A549 (cell line): Measurements from ENCODE around the gene SAMD8. TPM values are rescaled to one million over a fixed set of nuclear protein-coding genes. Genes with fewer than 3 reads are reported as not detected.

ENCODE experiments used
- ATAC-seq, 2 experiments: fragments of 200-7000 bp in 1 of 2; fragments of >200 bp in 1 of 2; cut with Nextera tagmentation in 1 of 2; cut with Tn5 transposase in 1 of 2; 3 replicates each; pipeline versions ENCODE4 v1.8.0 to v1.9.1; 2018 to 2020; ENCODE audit warnings: mild to moderate bottlenecking in 1 of 2, moderate library complexity in 1 of 2
- CTCF ChIA-PET: fragments of 300-600 bp; sonication (Branson Sonifier 250); formaldehyde crosslinking; extraction: SDS; loops from one replicate; lab custom pipeline; 2021; ENCODE audit warnings: antibody characterized with exemption, inconsistent platforms; lab: Yijun Ruan, JAX
- POLR2A ChIA-PET: fragments of 350-600 bp; formaldehyde crosslinking; extraction: SDS; loops from one replicate; lab custom pipeline; 2021; ENCODE audit warnings: antibody characterized with exemption, inconsistent platforms; lab: Yijun Ruan, JAX
- DNase-seq, 2 experiments: peaks; one replicate each; pipeline versions ENCODE4 v3.0.0 to v3.0.0-alpha.2; 2011 to 2016; ENCODE audit warnings: low read depth in 1 of 2, low spot score in 1 of 2
- FAIRE-seq: peaks from 2 replicates; lab custom pipeline; 2011; peaks lifted over from hg19 to GRCh38; lab: Jason Lieb, UNC
- H3K27ac ChIP-seq, 2 experiments: fragments of >200 bp; sonication (Bioruptor Twin); formaldehyde crosslinking; 3 replicates each; pipeline ENCODE4 v1.5.1; 2016 to 2017
- H3K4me1 ChIP-seq: fragments of >200 bp; sonication (Bioruptor Twin); formaldehyde crosslinking; 3 replicates; pipeline ENCODE4 v1.6.1; 2016
- H3K4me2 ChIP-seq: fragments of >200 bp; sonication (Bioruptor Twin); formaldehyde crosslinking; 3 replicates; pipeline ENCODE4 v1.6.1; 2016
- H3K4me3 ChIP-seq: fragments of >200 bp; sonication (Bioruptor Twin); formaldehyde crosslinking; 3 replicates; pipeline ENCODE4 v1.5.1; 2016
- H3K9me3 ChIP-seq: fragments of >200 bp; sonication (Bioruptor Twin); formaldehyde crosslinking; 3 replicates; pipeline ENCODE4 v1.6.1; 2016
- BHLHE40 ChIP-seq: IDR thresholded peaks from 2 replicates; pipeline ENCODE4 v1.6.1; 2012; ENCODE audit warnings: low read depth, low read length, inconsistent platforms
- CBX8 ChIP-seq: fragments of 200-600 bp; sonication (generic); IDR thresholded peaks from 2 replicates; pipeline ENCODE4 v1.6.1; 2016
- CEBPB ChIP-seq, 2 experiments: fragments of >200 bp in 1 of 2; sonication (Bioruptor Twin) in 1 of 2; formaldehyde crosslinking in 1 of 2; IDR thresholded peaks; 2 replicates each; pipeline ENCODE4 v1.6.1; 2012 to 2016
- CHD2 ChIP-seq: fragments of 150-350 bp; IDR thresholded peaks from 2 replicates; pipeline ENCODE4 v1.6.1; 2014; ENCODE audit warnings: low read length; ENCODE audit not compliant: partially characterized antibody
- EHMT2 ChIP-seq: fragments of 200-600 bp; sonication (generic); IDR thresholded peaks from 2 replicates; pipeline ENCODE4 v1.6.1; 2016; ENCODE audit warnings: antibody characterized with exemption, low read depth, mild to moderate bottlenecking, moderate library complexity
- EP300 ChIP-seq, 2 experiments: fragments of >200 bp; sonication (Bioruptor Twin); formaldehyde crosslinking; IDR thresholded peaks; 2 replicates in 1 of 2; 3 replicates in 1 of 2; pipeline ENCODE4 v1.6.1; 2016 to 2017
- GATA3 ChIP-seq: IDR thresholded peaks from 2 replicates; pipeline ENCODE4 v1.6.1; 2012; ENCODE audit warnings: borderline replicate concordance
- HMGXB4 ChIP-seq: fragments of 250-450 bp; sonication (Bioruptor Pico); IDR thresholded peaks from 2 replicates; pipeline ENCODE4 v1.5.0; 2021; ENCODE audit warnings: mild to moderate bottlenecking, moderate library complexity, borderline replicate concordance
- HOXA7 ChIP-seq: fragments of 250-450 bp; sonication (Bioruptor Pico); IDR thresholded peaks from 2 replicates; pipeline ENCODE4 v1.5.0; 2020; ENCODE audit warnings: mild to moderate bottlenecking, moderate library complexity
- JUNB ChIP-seq: fragments of >200 bp; sonication (Bioruptor Twin); formaldehyde crosslinking; IDR thresholded peaks from 2 replicates; pipeline ENCODE4 v1.6.1; 2016
- KDM1A ChIP-seq: fragments of 200-600 bp; sonication (generic); IDR thresholded peaks from 2 replicates; pipeline ENCODE4 v1.6.1; 2016; ENCODE audit warnings: low read depth, mild to moderate bottlenecking
- MAX ChIP-seq: IDR thresholded peaks from 2 replicates; pipeline ENCODE4 v1.6.1; 2012
- NFE2L2 ChIP-seq: fragments of 150-350 bp; conservative IDR thresholded peaks from 2 replicates; pipeline ENCODE4 v1.6.1; 2014; ENCODE audit warnings: low read length
- PHF8 ChIP-seq: fragments of 200-600 bp; sonication (generic); IDR thresholded peaks from 2 replicates; pipeline ENCODE4 v1.6.1; 2016; ENCODE audit warnings: low read depth, mild to moderate bottlenecking, antibody characterized with exemption, moderate library complexity, borderline replicate concordance
- POLR2A ChIP-seq: IDR thresholded peaks from 2 replicates; pipeline ENCODE4 v1.6.1; 2012; ENCODE audit warnings: mild to moderate bottlenecking, low read length
- POLR2AphosphoS2 ChIP-seq: conservative IDR thresholded peaks from 2 replicates; pipeline ENCODE4 v1.6.1; 2012; ENCODE audit warnings: low read length, improper control_type of control experiment, inconsistent platforms
- RAD21 ChIP-seq, 2 experiments: fragments of >200 bp in 1 of 2; sonication (Bioruptor Twin) in 1 of 2; formaldehyde crosslinking in 1 of 2; IDR thresholded peaks in 1 of 2; conservative IDR thresholded peaks in 1 of 2; 2 replicates in 1 of 2; 3 replicates in 1 of 2; pipeline ENCODE4 v1.6.1; 2012 to 2018; ENCODE audit warnings: inconsistent platforms in 1 of 2
- RARB ChIP-seq: fragments of 250-450 bp; sonication (Bioruptor Pico); IDR thresholded peaks from 2 replicates; pipeline ENCODE4 v1.8.0; 2021; ENCODE audit warnings: mild to moderate bottlenecking, moderate library complexity
- SREBF2 ChIP-seq: fragments of 450-650 bp; IDR thresholded peaks from 2 replicates; pipeline ENCODE4 v1.6.1; 2014; ENCODE audit warnings: mild to moderate bottlenecking, moderate library complexity
- TP53 ChIP-seq: fragments of 250-450 bp; sonication (Bioruptor Pico); IDR thresholded peaks from 2 replicates; pipeline ENCODE4 v1.5.0; 2021; ENCODE audit warnings: mild to moderate bottlenecking, moderate library complexity
- ZFP36 ChIP-seq: fragments of 450-650 bp; IDR thresholded peaks from 2 replicates; pipeline ENCODE4 v1.6.1; 2014; ENCODE audit warnings: borderline replicate concordance; ENCODE audit not compliant: partially characterized antibody
- ZNF302 ChIP-seq: fragments of 250-450 bp; sonication (Bioruptor Pico); IDR thresholded peaks from 2 replicates; pipeline ENCODE4 v1.9.0; 2021; ENCODE audit warnings: inconsistent platforms, mild to moderate bottlenecking, moderate library complexity
- WGBS: methylation state at CpG from one replicate; pipeline ENCODE4 v1.1.6; 2017; ENCODE audit errors: missing lambda C conversion rate; 5-methylcytosine and 5-hydroxymethylcytosine counted together
- polyA plus RNA-seq, 4 experiments: library from polyadenylated mRNA; depleted of rRNA in 3 of 4; stranded (reverse); fragments of >200 nt; fragmentation: RNase III in 1 of 4; extraction: RNeasy Plus Mini Kit Qiagen cat#74134 plus additional on column Dnase treatment in 1 of 4; gene quantifications; 2 replicates in 3 of 4; 3 replicates in 1 of 4; pipeline ENCODE4 v1.2.3, GENCODE V29; 2011 to 2017
- TF ChIP-seq, protein P1 (sequence below): IDR thresholded peaks from 2 replicates; pipeline ENCODE4 v1.6.1; 2012
- TF ChIP-seq, protein P2 (sequence below): fragments of 150-350 bp; IDR thresholded peaks from 2 replicates; pipeline ENCODE4 v1.6.1; 2014; ENCODE audit warnings: low read depth, mild to moderate bottlenecking, low read length
- TF ChIP-seq, protein P3 (sequence below): fragments of >200 bp; sonication (Bioruptor Twin); formaldehyde crosslinking; IDR thresholded peaks from 3 replicates; pipeline ENCODE4 v1.5.1; 2016

Gene SAMD8
- polyA plus RNA-seq, 2 of the 4 experiments (the other 2 are of a cell fraction): 10.9 to 27.9 TPM

DNA sequence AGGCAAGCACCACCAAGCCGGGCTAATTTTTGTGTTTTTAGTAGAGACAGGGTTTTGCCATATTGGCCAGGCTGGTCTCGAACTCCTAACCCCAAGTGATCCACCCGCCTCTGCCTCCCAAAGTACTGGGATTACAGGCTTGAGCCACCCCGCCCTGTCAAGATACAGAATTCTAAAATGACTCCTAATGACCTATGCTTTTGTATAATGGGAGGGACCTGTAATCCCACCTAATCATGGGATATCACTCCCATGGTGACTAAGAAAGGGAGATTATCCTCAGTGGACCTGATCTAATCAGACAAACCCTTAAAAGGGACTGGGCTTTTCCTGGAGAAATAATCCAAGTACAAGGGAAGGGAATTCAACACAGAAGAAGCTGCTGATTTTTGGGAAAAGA lies 28.8 kb downstream of the SAMD8 start:
- POLR2A ChIA-PET: interaction anchor here (0.6 kb wide), 1 partner anchor 841 kb away, joined by 4 read pairs; no protein-coding TSS in a partner anchor
- FAIRE-seq: no peak
- no peak overlapping the region for H3K4me2 ChIP-seq
- H3K9me3 ChIP-seq: no peaks in the 10 kb centered on the region
- WGBS: 97% methylated on average over 4 of the region's 4 CpGs
- H3K27ac ChIP-seq: no peak overlapping the region
- no peak for TF ChIP-seq CEBPB (IDR thresholded peaks at IDR 0.05)
- TF ChIP-seq, all 56 proteins: peak for 0
- DNase-seq (no peak), ATAC-seq (no peak)
- CTCF ChIA-PET: interaction anchor here (1.0 kb wide), 1 partner anchor 31 kb away, joined by 3 read pairs; a partner anchor contains a TSS
- Histone ChIP-seq H3K4me1 (peaks cover 49% of the 10 kb centered on the region), H3K4me3 (no peak overlapping the region)

- FAIRE-seq (no peak), ATAC-seq (no peak), DNase-seq (no peak)
- 26% methylated on average over 1 of the region's 1 CpG for WGBS
- POLR2A ChIA-PET: no interaction called here
- H3K4me3 ChIP-seq: no peak overlapping the region
- TF ChIP-seq KDM1A (no peak), RARB (CRISPR knock-in tag) (no peak), EP300 (IDR thresholded peaks at IDR 0.05) (no peak), TP53 (CRISPR knock-in tag) (no peak), HOXA7 (no peak), PHF8 (no peak)
- TF ChIP-seq, all 56 proteins: peak for 0
- Histone ChIP-seq H3K4me2 (peak overlapping the region; percentile 19; the same call in 1 of the 3 replicates), H3K27ac (no peak overlapping the region), H3K9me3 (no peaks in the 10 kb centered on the region), H3K4me1 (peaks cover 24% of the 10 kb centered on the region)
- CTCF ChIA-PET: interaction anchor here (0.6 to 0.8 kb wide), 2 partner anchors 21 to 23 kb away, joined by 4 read pairs; no protein-coding TSS in a partner anchor
These were observed 31.9 kb downstream of the SAMD8 start for GRCh38 chr10:75143353-75143752.

DNA sequence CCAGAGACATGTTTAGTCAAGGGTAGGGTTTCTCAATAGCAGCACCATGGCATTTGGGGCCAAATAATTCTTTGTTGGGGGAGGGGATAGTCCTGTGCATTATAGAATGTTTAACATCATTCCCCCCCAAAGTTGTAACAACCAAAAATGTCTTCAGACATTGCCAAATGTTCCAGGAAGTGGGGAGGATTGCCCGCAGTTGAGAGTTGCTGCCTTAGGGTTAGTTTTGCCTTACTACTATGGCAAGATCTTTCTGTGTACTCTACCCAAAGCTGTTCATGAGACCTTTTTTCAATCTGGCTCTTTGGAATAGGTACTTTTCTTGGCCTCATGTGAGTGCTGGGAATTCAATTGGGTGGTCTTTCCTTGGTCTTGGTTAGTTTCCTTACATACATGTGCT lies 34.1 kb downstream of the SAMD8 start:
- no peak for ATAC-seq
- ChIA-PET POLR2A (no interaction called here), CTCF (no interaction called here)
- Histone ChIP-seq H3K4me3 (no peak overlapping the region), H3K27ac (no peak overlapping the region)
- TF ChIP-seq EP300 (IDR thresholded peaks at IDR 0.05) (no peak), POLR2A (no peak)
- TF ChIP-seq, all 56 proteins: peak for 0
- peaks cover 16% of the 10 kb centered on the region; the same call in 2 of the 3 replicates for H3K4me1 ChIP-seq
- 95% methylated on average over 1 of the region's 1 CpG for WGBS
- no peaks in the 10 kb centered on the region for H3K9me3 ChIP-seq
- no peak overlapping the region for H3K4me2 ChIP-seq
- FAIRE-seq (no peak), DNase-seq (no peak)

- no peak for FAIRE-seq
- no peaks in the 10 kb centered on the region for H3K9me3 ChIP-seq
- no peak for TF ChIP-seq CBX8
- TF ChIP-seq, protein P1, sequence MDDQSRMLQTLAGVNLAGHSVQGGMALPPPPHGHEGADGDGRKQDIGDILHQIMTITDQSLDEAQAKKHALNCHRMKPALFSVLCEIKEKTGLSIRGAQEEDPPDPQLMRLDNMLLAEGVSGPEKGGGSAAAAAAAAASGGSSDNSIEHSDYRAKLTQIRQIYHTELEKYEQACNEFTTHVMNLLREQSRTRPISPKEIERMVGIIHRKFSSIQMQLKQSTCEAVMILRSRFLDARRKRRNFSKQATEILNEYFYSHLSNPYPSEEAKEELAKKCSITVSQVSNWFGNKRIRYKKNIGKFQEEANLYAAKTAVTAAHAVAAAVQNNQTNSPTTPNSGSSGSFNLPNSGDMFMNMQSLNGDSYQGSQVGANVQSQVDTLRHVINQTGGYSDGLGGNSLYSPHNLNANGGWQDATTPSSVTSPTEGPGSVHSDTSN: no peak
- TF ChIP-seq HMGXB4 (CRISPR knock-in tag): no peak
- TF ChIP-seq JUNB: no peak
- TF ChIP-seq GATA3: no peak
- TF ChIP-seq CHD2: no peak
- TF ChIP-seq, protein P2, sequence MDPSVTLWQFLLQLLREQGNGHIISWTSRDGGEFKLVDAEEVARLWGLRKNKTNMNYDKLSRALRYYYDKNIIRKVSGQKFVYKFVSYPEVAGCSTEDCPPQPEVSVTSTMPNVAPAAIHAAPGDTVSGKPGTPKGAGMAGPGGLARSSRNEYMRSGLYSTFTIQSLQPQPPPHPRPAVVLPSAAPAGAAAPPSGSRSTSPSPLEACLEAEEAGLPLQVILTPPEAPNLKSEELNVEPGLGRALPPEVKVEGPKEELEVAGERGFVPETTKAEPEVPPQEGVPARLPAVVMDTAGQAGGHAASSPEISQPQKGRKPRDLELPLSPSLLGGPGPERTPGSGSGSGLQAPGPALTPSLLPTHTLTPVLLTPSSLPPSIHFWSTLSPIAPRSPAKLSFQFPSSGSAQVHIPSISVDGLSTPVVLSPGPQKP: no peak
- TF ChIP-seq MAX: no peak
- TF ChIP-seq, protein P3, sequence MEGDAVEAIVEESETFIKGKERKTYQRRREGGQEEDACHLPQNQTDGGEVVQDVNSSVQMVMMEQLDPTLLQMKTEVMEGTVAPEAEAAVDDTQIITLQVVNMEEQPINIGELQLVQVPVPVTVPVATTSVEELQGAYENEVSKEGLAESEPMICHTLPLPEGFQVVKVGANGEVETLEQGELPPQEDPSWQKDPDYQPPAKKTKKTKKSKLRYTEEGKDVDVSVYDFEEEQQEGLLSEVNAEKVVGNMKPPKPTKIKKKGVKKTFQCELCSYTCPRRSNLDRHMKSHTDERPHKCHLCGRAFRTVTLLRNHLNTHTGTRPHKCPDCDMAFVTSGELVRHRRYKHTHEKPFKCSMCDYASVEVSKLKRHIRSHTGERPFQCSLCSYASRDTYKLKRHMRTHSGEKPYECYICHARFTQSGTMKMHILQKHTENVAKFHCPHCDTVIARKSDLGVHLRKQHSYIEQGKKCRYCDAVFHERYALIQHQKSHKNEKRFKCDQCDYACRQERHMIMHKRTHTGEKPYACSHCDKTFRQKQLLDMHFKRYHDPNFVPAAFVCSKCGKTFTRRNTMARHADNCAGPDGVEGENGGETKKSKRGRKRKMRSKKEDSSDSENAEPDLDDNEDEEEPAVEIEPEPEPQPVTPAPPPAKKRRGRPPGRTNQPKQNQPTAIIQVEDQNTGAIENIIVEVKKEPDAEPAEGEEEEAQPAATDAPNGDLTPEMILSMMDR: no peak
- no peak for TF ChIP-seq ZFP36
- no peak for TF ChIP-seq NFE2L2
- TF ChIP-seq BHLHE40: no peak
- no peak for TF ChIP-seq ZNF302
- no peak for TF ChIP-seq SREBF2
- TF ChIP-seq POLR2AphosphoS2: no peak
- no peak for TF ChIP-seq EHMT2
- no peak for TF ChIP-seq RAD21 (conservative IDR thresholded peaks at IDR 0.05 in 1 of 2, IDR thresholded peaks at IDR 0.05 in 1 of 2)
- POLR2A ChIA-PET: interaction anchor here (0.6 kb wide), 1 partner anchor 79 kb away, joined by 3 read pairs; no protein-coding TSS in a partner anchor
- H3K4me1 ChIP-seq: peaks cover 16% of the 10 kb centered on the region; the same call in 2 of the 3 replicates
- ATAC-seq: no peak
- H3K4me3 ChIP-seq: no peak overlapping the region
- DNase-seq: no peak
- no peak overlapping the region for H3K27ac ChIP-seq
- H3K4me2 ChIP-seq: no peak overlapping the region
- WGBS: 83% methylated on average over 2 of the region's 2 CpGs
- CTCF ChIA-PET: interaction anchor here (0.6 to 1.2 kb wide), 2 partner anchors 10 to 89 kb away, joined by 3 to 4 read pairs; partner anchors contain the start of gene COMTD1
These were observed 35.3 kb downstream of the SAMD8 start for GRCh38 chr10:75146780-75147179.
